Measurements from ENCODE around the gene LSS. TPM values are rescaled to one million over a fixed set of nuclear protein-coding genes. Genes with fewer than 3 reads are reported as not detected.

The LSS gene
- total RNA-seq, 2 donors from 2014 or later = 38.9 to 68.9 TPM

- intact Hi-C loops (cut with DNase I) = no loop called here
- no peak for ATAC-seq
- Histone ChIP-seq H3K4me3 (no peak overlapping the region), H3K27me3 (no peaks in the 10 kb centered on the region), H3K9me3 (no peaks in the 10 kb centered on the region), H3K36me3 (replicated peaks in 1 of 2; ENCODE audit: insufficient read depth in 1 of 2, low read depth in 2 of 2) (peaks cover 24 to 53% of the 10 kb centered on the region in 2 donors), H3K27ac (no peak overlapping the region), H3K4me1 (no peaks in the 10 kb centered on the region)
- DNase-seq = no peak
- 90% methylated on average over 13 of the region's 13 CpGs for WGBS, 2 donors
- TF ChIP-seq, protein P1, sequence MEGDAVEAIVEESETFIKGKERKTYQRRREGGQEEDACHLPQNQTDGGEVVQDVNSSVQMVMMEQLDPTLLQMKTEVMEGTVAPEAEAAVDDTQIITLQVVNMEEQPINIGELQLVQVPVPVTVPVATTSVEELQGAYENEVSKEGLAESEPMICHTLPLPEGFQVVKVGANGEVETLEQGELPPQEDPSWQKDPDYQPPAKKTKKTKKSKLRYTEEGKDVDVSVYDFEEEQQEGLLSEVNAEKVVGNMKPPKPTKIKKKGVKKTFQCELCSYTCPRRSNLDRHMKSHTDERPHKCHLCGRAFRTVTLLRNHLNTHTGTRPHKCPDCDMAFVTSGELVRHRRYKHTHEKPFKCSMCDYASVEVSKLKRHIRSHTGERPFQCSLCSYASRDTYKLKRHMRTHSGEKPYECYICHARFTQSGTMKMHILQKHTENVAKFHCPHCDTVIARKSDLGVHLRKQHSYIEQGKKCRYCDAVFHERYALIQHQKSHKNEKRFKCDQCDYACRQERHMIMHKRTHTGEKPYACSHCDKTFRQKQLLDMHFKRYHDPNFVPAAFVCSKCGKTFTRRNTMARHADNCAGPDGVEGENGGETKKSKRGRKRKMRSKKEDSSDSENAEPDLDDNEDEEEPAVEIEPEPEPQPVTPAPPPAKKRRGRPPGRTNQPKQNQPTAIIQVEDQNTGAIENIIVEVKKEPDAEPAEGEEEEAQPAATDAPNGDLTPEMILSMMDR (IDR thresholded peaks at IDR 0.05) = no peak
- no peak for TF ChIP-seq POLR2A (IDR thresholded peaks at IDR 0.05)
Measured at GRCh38 chr21:46268371-46268770, 39.8 kb upstream of the LSS start.

DNA sequence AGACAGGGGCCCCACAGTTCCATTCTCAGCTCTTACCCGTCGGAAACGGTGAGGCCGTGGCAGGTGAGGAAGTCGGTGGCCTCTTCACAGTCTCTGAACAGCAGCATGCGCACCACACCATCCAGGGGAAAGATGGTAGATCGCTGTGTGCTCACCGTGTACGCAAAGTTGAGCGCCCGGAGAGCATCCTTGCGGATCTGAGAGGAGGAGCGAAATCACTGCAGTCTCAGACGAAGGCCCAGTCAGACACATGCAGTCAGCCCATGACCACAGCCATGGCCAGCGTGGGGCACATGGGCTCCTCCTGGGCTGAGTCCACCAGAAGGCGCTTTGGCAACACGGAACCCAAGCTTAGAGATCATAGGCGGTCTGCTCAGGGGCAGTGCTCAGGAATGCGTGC, 38.4 kb upstream of the LSS start:
- no peak overlapping the region for H3K4me3 ChIP-seq
- peaks cover 14 to 44% of the 10 kb centered on the region in 2 donors for H3K36me3 ChIP-seq (replicated peaks in 1 of 2; ENCODE audit: insufficient read depth in 1 of 2, low read depth in 2 of 2)
- intact Hi-C loops (cut with DNase I) = no loop called here
- no peaks in the 10 kb centered on the region for H3K27me3 ChIP-seq
- H3K9me3 ChIP-seq = no peaks in the 10 kb centered on the region
- WGBS, 2 donors = 86 to 92% methylated on average over 18 to 19 of the region's 19 CpGs
- DNase-seq (no peak), ATAC-seq (no peak)
- no peak overlapping the region for H3K27ac ChIP-seq
- TF ChIP-seq, protein P1 (IDR thresholded peaks at IDR 0.05) = no peak
- TF ChIP-seq POLR2A (IDR thresholded peaks at IDR 0.05) = no peak
- H3K4me1 ChIP-seq = no peaks in the 10 kb centered on the region

GRCh38 chr21:46265736-46266525, 37.4 kb upstream of the LSS start:
- Histone ChIP-seq H3K4me3 (no peak overlapping the region), H3K27me3 (no peaks in the 10 kb centered on the region), H3K9me3 (no peaks in the 10 kb centered on the region), H3K36me3 (replicated peaks in 1 of 2; ENCODE audit: insufficient read depth in 1 of 2, low read depth in 2 of 2) (peaks cover 15 to 43% of the 10 kb centered on the region in 2 donors), H3K27ac (no peak overlapping the region), H3K4me1 (no peaks in the 10 kb centered on the region)
- TF ChIP-seq POLR2A (IDR thresholded peaks at IDR 0.05) = no peak
- TF ChIP-seq, protein P1 (IDR thresholded peaks at IDR 0.05) = no peak
- no peak for ATAC-seq
- no peak for DNase-seq
- 86 to 90% methylated on average over 23 to 25 of the region's 26 CpGs for WGBS, 2 donors
- intact Hi-C loops (cut with DNase I) = no loop called here

- Histone ChIP-seq H3K4me3 (no peak overlapping the region), H3K27ac (no peak overlapping the region), H3K36me3 (replicated peaks in 1 of 2; ENCODE audit: insufficient read depth in 1 of 2, low read depth in 2 of 2) (peaks cover 27 to 45% of the 10 kb centered on the region in 2 donors), H3K27me3 (no peaks in the 10 kb centered on the region), H3K9me3 (no peaks in the 10 kb centered on the region), H3K4me1 (no peaks in the 10 kb centered on the region)
- WGBS, 2 donors = 87 to 98% methylated on average over 8 to 11 of the region's 13 CpGs
- no peak for TF ChIP-seq POLR2A (IDR thresholded peaks at IDR 0.05)
- TF ChIP-seq, protein P1 (IDR thresholded peaks at IDR 0.05) = no peak
- no peak for ATAC-seq
- intact Hi-C loops (cut with DNase I) = no loop called here
- no peak for DNase-seq
Measured at GRCh38 chr21:46264690-46265144, 36.1 kb upstream of the LSS start.
